ENCODE results near the gene SOX5.

- no peak for TF ChIP-seq CTCF (IDR thresholded peaks at IDR 0.05)
- TF ChIP-seq NFIC (IDR thresholded peaks at IDR 0.05; ENCODE audit: borderline replicate concordance): no peak
- TF ChIP-seq TAF1 (IDR thresholded peaks at IDR 0.05; ENCODE audit: borderline replicate concordance, low read depth, low read length): no peak
- no peak for TF ChIP-seq EZH2phosphoT487 (IDR thresholded peaks at IDR 0.05; ENCODE audit: borderline replicate concordance, low read depth)
- TF ChIP-seq NRF1 (IDR thresholded peaks at IDR 0.05; ENCODE audit: low read depth, low read length): no peak
- TF ChIP-seq USF2 (IDR thresholded peaks at IDR 0.05; ENCODE audit: borderline replicate concordance, low read depth, low read length): no peak
These were observed 60.9 kb downstream of the SOX5 start for GRCh38 chr12:23888396-23889068.

Measured in SK-N-SH (cell line).